Measurements from ENCODE around the gene WDR83.

The WDR83 gene

DNA sequence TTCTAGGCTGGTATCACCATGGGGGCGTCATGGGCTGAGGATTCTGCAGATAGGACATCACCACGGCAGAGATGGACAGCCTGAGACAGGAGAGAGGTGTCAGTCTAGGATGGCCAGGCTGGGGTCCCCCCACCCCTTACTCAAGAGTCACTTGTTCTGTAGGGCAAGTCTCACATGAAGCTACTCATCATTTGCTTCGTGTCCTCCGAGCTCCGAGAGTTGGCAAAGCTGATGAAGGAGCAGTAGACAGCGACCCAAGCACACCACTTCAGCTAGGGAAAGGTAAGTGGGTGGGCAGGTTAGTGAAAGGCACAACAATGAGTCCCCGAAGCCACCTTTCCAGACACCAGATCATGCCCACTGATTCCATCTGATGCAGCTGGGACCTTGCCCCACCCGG lies 1.7 kb downstream of the WDR83 start:
- Mint-ChIP-seq H3K27ac (peak overlapping the region; percentile 99), H3K4me1 (peaks cover 30% of the 10 kb centered on the region), H3K27me3 (ENCODE audit: low read depth) (no peaks in the 10 kb centered on the region), H3K4me3 (peak overlapping the region; percentile 97 to 99 (median 98)), H3K36me3 (ENCODE audit: low read depth) (peaks cover 9% of the 10 kb centered on the region), H3K9me3 (no peaks in the 10 kb centered on the region)
- TF ChIP-seq CTCF (IDR thresholded peaks at IDR 0.05; ENCODE audit: unreplicated experiment in 3 of 3): no peak

DNA sequence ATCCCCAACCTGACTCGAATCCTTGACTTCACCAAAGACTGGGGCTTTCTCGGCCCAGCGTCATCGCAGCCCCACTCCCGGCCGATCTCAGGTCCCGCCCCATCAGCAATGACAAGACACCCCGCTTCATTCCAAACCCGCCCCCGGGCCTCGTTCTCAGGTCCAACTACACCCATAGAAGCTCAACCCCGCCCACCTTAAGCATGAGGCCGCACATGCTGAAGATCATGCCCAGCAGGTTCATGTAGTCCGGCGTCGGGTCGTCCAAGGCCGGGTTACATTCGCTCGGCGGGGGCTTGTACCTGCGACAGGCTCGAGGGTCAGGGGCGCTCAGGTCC lies 2.3 kb downstream of the WDR83 start:
- Mint-ChIP-seq H3K4me1 (peaks cover 30% of the 10 kb centered on the region), H3K36me3 (ENCODE audit: low read depth) (peaks cover 9% of the 10 kb centered on the region), H3K4me3 (peak overlapping the region; percentile 97 to 99 (median 98)), H3K27ac (peak overlapping the region; percentile 99), H3K9me3 (no peaks in the 10 kb centered on the region), H3K27me3 (ENCODE audit: low read depth) (no peaks in the 10 kb centered on the region)
- no peak for TF ChIP-seq CTCF (IDR thresholded peaks at IDR 0.05; ENCODE audit: unreplicated experiment in 3 of 3)

DNA sequence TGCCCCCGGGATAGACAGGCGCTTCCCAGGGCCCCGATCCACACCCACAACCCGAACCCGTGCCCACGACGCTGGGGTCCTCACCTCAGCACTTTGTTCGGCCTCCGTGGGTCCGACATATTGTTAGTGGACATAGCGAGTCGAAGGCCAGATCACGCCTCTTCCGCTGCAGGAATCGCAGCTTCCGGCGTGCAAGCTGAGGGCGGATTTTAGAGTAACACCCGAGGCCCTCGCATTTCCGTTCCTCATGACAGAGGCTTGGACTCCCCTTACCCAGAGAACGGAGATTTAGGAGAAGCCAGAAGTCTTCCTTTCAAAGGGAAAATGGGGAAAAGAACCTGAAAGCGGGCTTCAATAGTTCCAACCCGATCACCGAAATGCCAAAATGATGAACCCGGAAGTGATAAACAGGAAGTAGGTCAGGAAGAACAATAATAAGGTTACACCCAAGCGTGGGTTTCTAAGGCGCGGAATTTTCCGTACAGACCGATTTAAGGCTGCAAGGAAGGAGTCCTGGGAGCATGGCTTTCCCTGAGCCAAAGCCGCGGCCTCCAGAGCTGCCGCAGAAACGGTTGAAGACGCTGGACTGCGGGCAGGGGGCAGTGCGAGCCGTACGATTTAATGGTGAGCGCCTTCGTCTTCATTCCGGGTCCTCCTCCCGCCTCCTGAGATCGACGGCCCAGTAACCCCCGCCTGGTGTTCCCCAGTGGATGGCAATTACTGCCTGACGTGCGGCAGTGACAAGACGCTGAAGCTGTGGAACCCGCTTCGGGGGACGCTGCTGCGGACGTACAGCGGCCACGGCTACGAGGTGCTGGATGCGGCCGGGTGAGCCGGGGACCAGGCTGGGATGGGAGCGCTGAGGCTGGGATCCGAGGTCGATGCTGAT lies 2.9 kb downstream of the WDR83 start:
- Mint-ChIP-seq H3K4me1 (peaks cover 30% of the 10 kb centered on the region), H3K4me3 (peak overlapping the region; percentile 97 to 99 (median 98)), H3K9me3 (no peaks in the 10 kb centered on the region), H3K36me3 (ENCODE audit: low read depth) (peaks cover 13% of the 10 kb centered on the region), H3K27me3 (ENCODE audit: low read depth) (no peaks in the 10 kb centered on the region), H3K27ac (peak overlapping the region; percentile 99)
- TF ChIP-seq CTCF (IDR thresholded peaks at IDR 0.05; ENCODE audit: unreplicated experiment in 3 of 3): peak in 1 of 3 experiments; percentile 11

- peaks cover 30% of the 10 kb centered on the region for H3K4me1 Mint-ChIP-seq
- TF ChIP-seq CTCF (IDR thresholded peaks at IDR 0.05; ENCODE audit: unreplicated experiment in 3 of 3): no peak
- no peaks in the 10 kb centered on the region for H3K27me3 Mint-ChIP-seq (ENCODE audit: low read depth)
- no peaks in the 10 kb centered on the region for H3K9me3 Mint-ChIP-seq
- H3K36me3 Mint-ChIP-seq (ENCODE audit: low read depth): peaks cover 20% of the 10 kb centered on the region
- H3K4me3 Mint-ChIP-seq: peak overlapping the region; percentile 97 to 99 (median 98)
- peak overlapping the region; percentile 99 for H3K27ac Mint-ChIP-seq
Observed at GRCh38 chr19:12670159-12670928, 3.7 kb downstream of the WDR83 start.

GRCh38 chr19:12672744-12673143 lies 6.1 kb downstream of the WDR83 start:
- Mint-ChIP-seq H3K4me3 (no peak overlapping the region), H3K27ac (no peak overlapping the region), H3K36me3 (ENCODE audit: low read depth) (peaks cover 36% of the 10 kb centered on the region), H3K9me3 (no peaks in the 10 kb centered on the region), H3K4me1 (peaks cover 14% of the 10 kb centered on the region), H3K27me3 (ENCODE audit: low read depth) (no peaks in the 10 kb centered on the region)
- TF ChIP-seq CTCF (IDR thresholded peaks at IDR 0.05; ENCODE audit: unreplicated experiment in 3 of 3): no peak
